MM.1S (cell line): ENCODE results near the gene CRYGA.
"Not testable (repeated sequence)": the region's sequence is repeated elsewhere in the genome, so short reads cannot be mapped to it uniquely, and the experiment has no call there.

Experiments
- DNase-seq: peaks from one replicate; pipeline ENCODE4 v3.0.0-alpha.2; 2015
- H2AFZ ChIP-seq: fragments of 300-600 bp; sonication (generic); 2 replicates; pipeline ENCODE4 v1.6.0; 2016; ENCODE audit warnings: antibody characterized with exemption, low read length
- H3F3A ChIP-seq: fragments of 300-600 bp; sonication (generic); 2 replicates; pipeline ENCODE4 v1.6.1; 2016; ENCODE audit warnings: mild to moderate bottlenecking, antibody characterized with exemption, low read length, moderate library complexity, mixed read lengths; ENCODE audit not compliant: insufficient read depth
- H3K27ac ChIP-seq: fragments of 300-600 bp; sonication (generic); 2 replicates; pipeline ENCODE4 v1.5.1; 2016; ENCODE audit warnings: mild to moderate bottlenecking, low read length
- H3K27me3 ChIP-seq: fragments of 300-600 bp; sonication (generic); replicated peaks from 2 replicates; pipeline ENCODE4 v1.6.0; 2016; ENCODE audit warnings: low read length; ENCODE audit not compliant: insufficient read depth
- H3K36me3 ChIP-seq: fragments of 300-600 bp; sonication (generic); replicated peaks from 2 replicates; pipeline ENCODE4 v1.6.1; 2016; ENCODE audit warnings: mild to moderate bottlenecking, low read length, mixed read lengths; ENCODE audit not compliant: insufficient read depth
- H3K4me1 ChIP-seq: fragments of 300-600 bp; sonication (generic); 2 replicates; pipeline ENCODE4 v1.6.1; 2016; ENCODE audit warnings: low read length, mixed read lengths
- H3K4me2 ChIP-seq: fragments of 300-600 bp; sonication (generic); 2 replicates; pipeline ENCODE4 v1.6.0; 2016; ENCODE audit warnings: low read depth, low read length
- H3K4me3 ChIP-seq: fragments of 300-600 bp; sonication (generic); 2 replicates; pipeline ENCODE4 v1.5.1; 2016; ENCODE audit warnings: low read length, mixed read lengths
- H3K79me2 ChIP-seq: fragments of 300-600 bp; sonication (generic); 2 replicates; pipeline ENCODE4 v1.6.1; 2016; ENCODE audit warnings: mixed run types, low read length, mixed read lengths
- H3K9ac ChIP-seq: fragments of 300-600 bp; sonication (generic); 2 replicates; pipeline ENCODE4 v1.6.1; 2016; ENCODE audit warnings: low read length, mixed read lengths
- H3K9me2 ChIP-seq: fragments of 300-600 bp; sonication (generic); replicated peaks from 2 replicates; pipeline ENCODE4 v1.6.1; 2016; ENCODE audit warnings: mild to moderate bottlenecking, low read length, mixed read lengths; ENCODE audit not compliant: insufficient read depth
- H3K9me3 ChIP-seq: fragments of 300-600 bp; sonication (generic); replicated peaks from 2 replicates; pipeline ENCODE4 v1.6.1; 2016; ENCODE audit warnings: mild to moderate bottlenecking, low read length, mixed read lengths; ENCODE audit not compliant: insufficient read depth
- H4K20me1 ChIP-seq: fragments of 300-600 bp; sonication (generic); 2 replicates; pipeline ENCODE4 v1.6.1; 2016; ENCODE audit warnings: mild to moderate bottlenecking, low read length, moderate library complexity, mixed read lengths; ENCODE audit not compliant: insufficient read depth
- CTCF ChIP-seq: fragments of 300-600 bp; sonication (generic); IDR thresholded peaks from 2 replicates; pipeline ENCODE4 v1.5.1; 2016; ENCODE audit warnings: antibody characterized with exemption, low read length, mixed read lengths
- EZH2 ChIP-seq: fragments of 300-600 bp; sonication (generic); optimal IDR thresholded peaks from 2 replicates; pipeline ENCODE3; 2017; ENCODE audit warnings: low read depth, mild to moderate bottlenecking, antibody characterized with exemption, low read length, mixed read lengths
- EZH2phosphoT487 ChIP-seq: fragments of 300-600 bp; sonication (generic); IDR thresholded peaks from 2 replicates; pipeline ENCODE4 v1.6.1; 2018; ENCODE audit warnings: antibody characterized with exemption, low read length

CRYGA gene

GRCh38 chr2:208125251-208125650, 38.1 kb downstream of the CRYGA start:
- H4K20me1 ChIP-seq = no peaks in the 10 kb centered on the region

GRCh38 chr2:208124013-208124715, 39.2 kb downstream of the CRYGA start, which contains the start of gene CRYGD:
TSS of gene CRYGD (minus strand) at chr2:208124524. CDS start at chr2:208124473, 51 bp downstream.
- not testable (repeated sequence) for H3K27ac ChIP-seq, H3K36me3 ChIP-seq, H3K4me3 ChIP-seq, H3K4me1 ChIP-seq, H3K27me3 ChIP-seq, H3K9me2 ChIP-seq, DNase-seq, H3K9ac ChIP-seq, H3K79me2 ChIP-seq, H2AFZ ChIP-seq, H3K4me2 ChIP-seq, H3F3A ChIP-seq, H4K20me1 ChIP-seq, H3K9me3 ChIP-seq

More at GRCh38 chr2:208125251-208125650, 38.1 kb downstream of the CRYGA start:
- H3F3A ChIP-seq = no peaks in the 10 kb centered on the region
- H3K9me2 ChIP-seq = no peaks in the 10 kb centered on the region
- H2AFZ ChIP-seq = no peak overlapping the region
- no peaks in the 10 kb centered on the region for H3K36me3 ChIP-seq
- H3K4me2 ChIP-seq = no peak overlapping the region
- H3K4me3 ChIP-seq = no peak overlapping the region
- no peak for DNase-seq
- TF ChIP-seq EZH2phosphoT487 (no peak), EZH2 (no peak), CTCF (no peak)
- no peaks in the 10 kb centered on the region for H3K27me3 ChIP-seq
- H3K9ac ChIP-seq = no peak overlapping the region
- no peaks in the 10 kb centered on the region for H3K4me1 ChIP-seq
- H3K79me2 ChIP-seq = no peaks in the 10 kb centered on the region
- no peaks in the 10 kb centered on the region for H3K9me3 ChIP-seq
- H3K27ac ChIP-seq = no peak overlapping the region

GRCh38 chr2:208122248-208122647, 41.1 kb downstream of the CRYGA start:
- Histone ChIP-seq H3K36me3 (no peaks in the 10 kb centered on the region), H4K20me1 (no peaks in the 10 kb centered on the region), H3K4me3 (no peak overlapping the region), H3K9me3 (no peaks in the 10 kb centered on the region), H3K9ac (no peak overlapping the region), H3K27ac (no peak overlapping the region), H3K9me2 (no peaks in the 10 kb centered on the region), H3F3A (no peaks in the 10 kb centered on the region), H3K79me2 (no peaks in the 10 kb centered on the region), H2AFZ (no peak overlapping the region), H3K27me3 (no peaks in the 10 kb centered on the region), H3K4me1 (no peaks in the 10 kb centered on the region), H3K4me2 (no peak overlapping the region)
- TF ChIP-seq EZH2 = no peak
- no peak for TF ChIP-seq EZH2phosphoT487
- no peak for TF ChIP-seq CTCF
- DNase-seq = no peak

GRCh38 chr2:208118918-208119317, 44.5 kb downstream of the CRYGA start:
- no peak for DNase-seq
- H3K27me3 ChIP-seq = no peaks in the 10 kb centered on the region
- H3K9me2 ChIP-seq = no peaks in the 10 kb centered on the region
- no peak overlapping the region for H3K9ac ChIP-seq
- no peaks in the 10 kb centered on the region for H3K79me2 ChIP-seq
- H3K27ac ChIP-seq = no peak overlapping the region
- no peak overlapping the region for H2AFZ ChIP-seq
- no peaks in the 10 kb centered on the region for H3F3A ChIP-seq
- no peaks in the 10 kb centered on the region for H3K36me3 ChIP-seq
- H4K20me1 ChIP-seq = no peaks in the 10 kb centered on the region
- TF ChIP-seq CTCF (no peak), EZH2 (no peak), EZH2phosphoT487 (no peak)
- H3K4me1 ChIP-seq = no peaks in the 10 kb centered on the region
- no peak overlapping the region for H3K4me3 ChIP-seq
- no peaks in the 10 kb centered on the region for H3K9me3 ChIP-seq
- no peak overlapping the region for H3K4me2 ChIP-seq

- H4K20me1 ChIP-seq, DNase-seq: not testable (repeated sequence)
Measured at GRCh38 chr2:208117390-208117789, 46.0 kb downstream of the CRYGA start.

More at GRCh38 chr2:208117390-208117789, 46.0 kb downstream of the CRYGA start:
- H3K4me3 ChIP-seq, H2AFZ ChIP-seq, H3K4me2 ChIP-seq, H3K27me3 ChIP-seq, H3K79me2 ChIP-seq, H3K4me1 ChIP-seq, H3K36me3 ChIP-seq, H3K9me2 ChIP-seq, H3F3A ChIP-seq, H3K9ac ChIP-seq, H3K27ac ChIP-seq, H3K9me3 ChIP-seq: not testable (repeated sequence)
